ENCODE measurements around the gene TMEM131L. TPM values are rescaled to one million over a fixed set of nuclear protein-coding genes. Genes with fewer than 3 reads are reported as not detected.

The TMEM131L gene
- polyA plus RNA-seq, 2 of the 4 experiments (the other 2 are of a cell fraction): 3.4 to 5.0 TPM

- TF ChIP-seq, protein P1, sequence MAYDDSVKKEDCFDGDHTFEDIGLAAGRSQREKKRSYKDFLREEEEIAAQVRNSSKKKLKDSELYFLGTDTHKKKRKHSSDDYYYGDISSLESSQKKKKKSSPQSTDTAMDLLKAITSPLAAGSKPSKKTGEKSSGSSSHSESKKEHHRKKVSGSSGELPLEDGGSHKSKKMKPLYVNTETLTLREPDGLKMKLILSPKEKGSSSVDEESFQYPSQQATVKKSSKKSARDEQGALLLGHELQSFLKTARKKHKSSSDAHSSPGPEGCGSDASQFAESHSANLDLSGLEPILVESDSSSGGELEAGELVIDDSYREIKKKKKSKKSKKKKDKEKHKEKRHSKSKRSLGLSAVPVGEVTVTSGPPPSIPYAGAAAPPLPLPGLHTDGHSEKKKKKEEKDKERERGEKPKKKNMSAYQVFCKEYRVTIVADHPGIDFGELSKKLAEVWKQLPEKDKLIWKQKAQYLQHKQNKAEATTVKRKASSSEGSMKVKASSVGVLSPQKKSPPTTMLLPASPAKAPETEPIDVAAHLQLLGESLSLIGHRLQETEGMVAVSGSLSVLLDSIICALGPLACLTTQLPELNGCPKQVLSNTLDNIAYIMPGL (CRISPR knock-in tag; IDR thresholded peaks at IDR 0.05; ENCODE audit: borderline replicate concordance): no peak
Measured at GRCh38 chr4:153497988-153498967, 32.1 kb downstream of the TMEM131L start (continued).

DNA sequence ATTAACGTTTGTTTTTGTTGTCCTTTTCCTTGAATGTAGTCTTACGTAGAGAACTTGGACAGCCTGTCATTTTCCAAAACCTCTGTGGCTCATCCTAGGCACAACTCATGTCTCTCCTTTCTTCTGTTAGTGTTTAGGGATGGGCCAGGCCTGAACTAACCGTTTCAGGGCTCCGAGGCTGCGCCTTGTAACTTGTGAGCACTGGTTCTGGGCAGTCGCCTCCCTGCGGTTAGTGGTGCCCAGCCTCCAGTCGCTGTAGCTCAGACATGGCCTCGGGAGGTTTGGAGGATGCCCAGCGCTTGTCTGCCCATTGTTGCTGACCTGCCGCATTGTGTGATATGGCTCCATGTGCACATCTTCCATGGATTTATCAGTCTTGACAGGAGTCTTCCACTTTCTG is 32.8 kb downstream of the TMEM131L start:
- ATAC-seq: no peak
- DNase-seq (ENCODE audit: low read depth in 1 of 2, low spot score in 1 of 2): no peak
- ChIA-PET CTCF (no interaction called here), POLR2A (no interaction called here)
- Histone ChIP-seq H3K4me1 (0 out of 3 replicates have a peak, but pooled peaks cover 2% of the 10 kb centered on the region), H3K4me2 (no peak overlapping the region), H3K4me3 (no peak overlapping the region), H3K9me3 (no peaks in the 10 kb centered on the region), H3K27ac (no peak overlapping the region)
- 90% methylated on average over 11 of the region's 11 CpGs for WGBS (ENCODE audit: missing lambda C conversion rate)
- TF ChIP-seq CBX2 (IDR thresholded peaks at IDR 0.05; ENCODE audit: borderline replicate concordance, low read depth) (no peak), FOXS1 (CRISPR knock-in tag; IDR thresholded peaks at IDR 0.05) (no peak), HOXA7 (CRISPR knock-in tag; IDR thresholded peaks at IDR 0.05) (no peak), CEBPB (IDR thresholded peaks at IDR 0.05) (no peak), NPAS2 (CRISPR knock-in tag; IDR thresholded peaks at IDR 0.05; ENCODE audit: borderline replicate concordance) (no peak)
- TF ChIP-seq, protein P1 (CRISPR knock-in tag; IDR thresholded peaks at IDR 0.05; ENCODE audit: borderline replicate concordance): no peak
- no peak for FAIRE-seq

DNA sequence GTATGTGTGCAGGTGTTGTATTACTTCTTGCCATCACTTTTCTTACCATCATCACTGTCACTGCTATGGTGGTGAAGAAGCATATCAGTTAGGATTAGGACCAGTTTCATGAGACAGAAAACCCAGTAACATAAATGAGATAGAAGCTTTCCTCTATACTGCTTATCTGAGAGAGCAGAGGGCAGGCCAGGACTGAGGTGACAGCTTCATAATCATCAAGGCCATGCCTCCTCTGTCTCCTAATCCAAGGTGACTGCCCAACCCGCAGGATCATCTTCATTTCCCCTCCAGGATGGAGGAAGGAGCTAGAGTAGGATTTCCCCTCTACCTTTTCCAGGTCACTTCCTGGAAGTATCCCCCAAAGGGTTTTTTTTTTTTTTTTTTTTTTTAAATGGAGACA is 35.4 kb downstream of the TMEM131L start:
- DNase-seq (ENCODE audit: low read depth in 1 of 2, low spot score in 1 of 2) (no peak), FAIRE-seq (no peak), ATAC-seq (no peak)
- Histone ChIP-seq H3K4me1 (0 out of 3 replicates have a peak, but pooled peaks cover 2% of the 10 kb centered on the region), H3K27ac (no peak overlapping the region), H3K4me3 (no peak overlapping the region), H3K4me2 (no peak overlapping the region), H3K9me3 (no peaks in the 10 kb centered on the region)
- TF ChIP-seq, protein P2, sequence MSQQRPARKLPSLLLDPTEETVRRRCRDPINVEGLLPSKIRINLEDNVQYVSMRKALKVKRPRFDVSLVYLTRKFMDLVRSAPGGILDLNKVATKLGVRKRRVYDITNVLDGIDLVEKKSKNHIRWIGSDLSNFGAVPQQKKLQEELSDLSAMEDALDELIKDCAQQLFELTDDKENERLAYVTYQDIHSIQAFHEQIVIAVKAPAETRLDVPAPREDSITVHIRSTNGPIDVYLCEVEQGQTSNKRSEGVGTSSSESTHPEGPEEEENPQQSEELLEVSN (IDR thresholded peaks at IDR 0.05; ENCODE audit: borderline replicate concordance, low read depth): no peak
- TF ChIP-seq FOSB (CRISPR knock-in tag; IDR thresholded peaks at IDR 0.05) (no peak), EP300 (IDR thresholded peaks at IDR 0.05) (no peak), HOXB13 (CRISPR knock-in tag; IDR thresholded peaks at IDR 0.05; ENCODE audit: low read depth) (no peak), FOXS1 (CRISPR knock-in tag; IDR thresholded peaks at IDR 0.05) (no peak), ZC3H11A (IDR thresholded peaks at IDR 0.05) (no peak), POLR2AphosphoS2 (conservative IDR thresholded peaks at IDR 0.05; ENCODE audit: low read length) (no peak), KDM5A (IDR thresholded peaks at IDR 0.05) (no peak), MAZ (IDR thresholded peaks at IDR 0.05; ENCODE audit: borderline replicate concordance, low read depth, low read length) (no peak), RAD21 (conservative IDR thresholded peaks at IDR 0.05 in 1 of 2, IDR thresholded peaks at IDR 0.05 in 1 of 2) (no peak), RFX5 (IDR thresholded peaks at IDR 0.05) (no peak), HEYL (CRISPR knock-in tag; IDR thresholded peaks at IDR 0.05) (no peak), NR3C1 (IDR thresholded peaks at IDR 0.05) (no peak), SREBF2 (IDR thresholded peaks at IDR 0.05) (no peak), CBX2 (IDR thresholded peaks at IDR 0.05; ENCODE audit: borderline replicate concordance, low read depth) (no peak), PBX3 (IDR thresholded peaks at IDR 0.05) (no peak), MAX (IDR thresholded peaks at IDR 0.05) (no peak), TP53 (CRISPR knock-in tag; IDR thresholded peaks at IDR 0.05) (no peak)
- TF ChIP-seq, protein P3, sequence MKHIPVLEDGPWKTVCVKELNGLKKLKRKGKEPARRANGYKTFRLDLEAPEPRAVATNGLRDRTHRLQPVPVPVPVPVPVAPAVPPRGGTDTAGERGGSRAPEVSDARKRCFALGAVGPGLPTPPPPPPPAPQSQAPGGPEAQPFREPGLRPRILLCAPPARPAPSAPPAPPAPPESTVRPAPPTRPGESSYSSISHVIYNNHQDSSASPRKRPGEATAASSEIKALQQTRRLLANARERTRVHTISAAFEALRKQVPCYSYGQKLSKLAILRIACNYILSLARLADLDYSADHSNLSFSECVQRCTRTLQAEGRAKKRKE (CRISPR knock-in tag; IDR thresholded peaks at IDR 0.05; ENCODE audit: low read depth): no peak
- CTCF ChIA-PET: no interaction called here
- 90% methylated on average over 1 of the region's 1 CpG for WGBS (ENCODE audit: missing lambda C conversion rate)
- POLR2A ChIA-PET: no interaction called here

Measured in A549 (cell line).